ENCODE data around the gene ASL. TPM values are rescaled to one million over a fixed set of nuclear protein-coding genes. Genes with fewer than 3 reads are reported as not detected.

The ASL gene
- total RNA-seq, 1 experiment from 2014 or later = 19.0 TPM

- Histone ChIP-seq H3K9me3 (ENCODE audit: insufficient read depth, low read depth) (no peaks in the 10 kb centered on the region), H3F3A (ENCODE audit: insufficient read depth, low read depth) (no peaks in the 10 kb centered on the region), H3K79me2 (ENCODE audit: low read depth) (no peaks in the 10 kb centered on the region), H3K9me2 (ENCODE audit: insufficient read depth) (no peaks in the 10 kb centered on the region), H3K4me3 (no peak overlapping the region), H4K20me1 (ENCODE audit: insufficient read depth) (no peaks in the 10 kb centered on the region), H3K4me1 (replicated peaks; ENCODE audit: insufficient read depth) (no peaks in the 10 kb centered on the region), H3K27me3 (ENCODE audit: insufficient read depth, low read depth) (no peaks in the 10 kb centered on the region), H3K36me3 (ENCODE audit: low read depth) (no peaks in the 10 kb centered on the region), H2AFZ (no peak overlapping the region), H3K27ac (no peak overlapping the region), H3K4me2 (no peak overlapping the region)
- no peak for TF ChIP-seq CTCF (conservative IDR thresholded peaks at IDR 0.05)
- no peak for TF ChIP-seq EZH2 (IDR thresholded peaks at IDR 0.05; ENCODE audit: low read depth)
- DNase-seq = no peak
- CTCF ChIA-PET = no interaction called here
- intact Hi-C loops (cut with micrococcal nuclease; ENCODE audit: unreplicated experiment) = loop anchor here (10.0 kb wide), 1 partner anchor 108 kb away; no protein-coding TSS in a partner anchor
- BruUV-seq (replicated peaks) = no TSS peak
- POLR2A ChIA-PET (ENCODE audit: unreplicated experiment) = interaction anchor here (0.6 kb wide), 1 partner anchor 465 kb away, joined by 11 read pairs; no protein-coding TSS in a partner anchor
Measured at GRCh38 chr7:66036382-66036781, 39.2 kb upstream of the ASL start.

GRCh38 chr7:66036788-66037187 is 38.8 kb upstream of the ASL start:
- Histone ChIP-seq H3K79me2 (ENCODE audit: low read depth) (no peaks in the 10 kb centered on the region), H3F3A (ENCODE audit: insufficient read depth, low read depth) (no peaks in the 10 kb centered on the region), H3K27ac (no peak overlapping the region), H3K9me3 (ENCODE audit: insufficient read depth, low read depth) (no peaks in the 10 kb centered on the region), H3K9me2 (ENCODE audit: insufficient read depth) (no peaks in the 10 kb centered on the region), H4K20me1 (ENCODE audit: insufficient read depth) (no peaks in the 10 kb centered on the region), H3K4me2 (no peak overlapping the region), H3K4me3 (no peak overlapping the region), H3K27me3 (ENCODE audit: insufficient read depth, low read depth) (no peaks in the 10 kb centered on the region), H3K36me3 (ENCODE audit: low read depth) (no peaks in the 10 kb centered on the region), H2AFZ (no peak overlapping the region), H3K4me1 (replicated peaks; ENCODE audit: insufficient read depth) (no peaks in the 10 kb centered on the region)
- BruUV-seq (replicated peaks) = no TSS peak
- no peak for DNase-seq
- TF ChIP-seq CTCF (conservative IDR thresholded peaks at IDR 0.05) (no peak), EZH2 (IDR thresholded peaks at IDR 0.05; ENCODE audit: low read depth) (no peak)
- ChIA-PET POLR2A (ENCODE audit: unreplicated experiment) (interaction anchor here (0.6 kb wide), 1 partner anchor 464 kb away, joined by 11 read pairs; no protein-coding TSS in a partner anchor), CTCF (no interaction called here)
- intact Hi-C loops (cut with micrococcal nuclease; ENCODE audit: unreplicated experiment) = loop anchor here (10.0 kb wide), 1 partner anchor 108 kb away; no protein-coding TSS in a partner anchor

GRCh38 chr7:66039094-66039670 is 36.4 kb upstream of the ASL start:
- Histone ChIP-seq H3K36me3 (ENCODE audit: low read depth) (no peaks in the 10 kb centered on the region), H2AFZ (no peak overlapping the region), H3K9me2 (ENCODE audit: insufficient read depth) (no peaks in the 10 kb centered on the region), H3F3A (ENCODE audit: insufficient read depth, low read depth) (no peaks in the 10 kb centered on the region), H3K4me2 (no peak overlapping the region), H3K27ac (no peak overlapping the region), H4K20me1 (ENCODE audit: insufficient read depth) (no peaks in the 10 kb centered on the region), H3K79me2 (ENCODE audit: low read depth) (no peaks in the 10 kb centered on the region), H3K9me3 (ENCODE audit: insufficient read depth, low read depth) (no peaks in the 10 kb centered on the region), H3K4me1 (replicated peaks; ENCODE audit: insufficient read depth) (no peaks in the 10 kb centered on the region), H3K27me3 (ENCODE audit: insufficient read depth, low read depth) (no peaks in the 10 kb centered on the region), H3K4me3 (no peak overlapping the region)
- no peak for DNase-seq
- ChIA-PET POLR2A (ENCODE audit: unreplicated experiment) (no interaction called here), CTCF (interaction anchor here (0.6 kb wide), 1 partner anchor 44 kb away, joined by 3 read pairs; no protein-coding TSS in a partner anchor)
- intact Hi-C loops (cut with micrococcal nuclease; ENCODE audit: unreplicated experiment) = loop anchor here (10.0 kb wide), 1 partner anchor 106 kb away; no protein-coding TSS in a partner anchor
- BruUV-seq (replicated peaks) = no TSS peak
- no peak for TF ChIP-seq CTCF (conservative IDR thresholded peaks at IDR 0.05)
- TF ChIP-seq EZH2 (IDR thresholded peaks at IDR 0.05; ENCODE audit: low read depth) = no peak

All from PC-9 (cell line).